ENCODE results near the gene SEZ6L.

- TF ChIP-seq REST (IDR thresholded peaks at IDR 0.05; ENCODE audit: low read depth) (no peak), EP300 (IDR thresholded peaks at IDR 0.05; ENCODE audit: borderline replicate concordance) (no peak), RAD21 (IDR thresholded peaks at IDR 0.05; ENCODE audit: low read depth) (no peak), MAX (IDR thresholded peaks at IDR 0.05) (no peak), TEAD4 (IDR thresholded peaks at IDR 0.05) (no peak), YY1 (IDR thresholded peaks at IDR 0.05; ENCODE audit: low read depth) (no peak), CREB1 (IDR thresholded peaks at IDR 0.05; ENCODE audit: low read depth) (no peak), CEBPB (IDR thresholded peaks at IDR 0.05) (no peak), NFIC (IDR thresholded peaks at IDR 0.05) (no peak), FOXM1 (IDR thresholded peaks at IDR 0.05; ENCODE audit: borderline replicate concordance, low read depth) (no peak), ZBTB7A (IDR thresholded peaks at IDR 0.05; ENCODE audit: low read depth) (no peak)
Measured at GRCh38 chr22:26395926-26396325, 226.7 kb downstream of the SEZ6L start.
